OCI-LY3 (cell line): Measurements from ENCODE around the gene UFC1.

Experiments used
- CTCF ChIP-seq: fragments of 200-600, 300-600 bp; sonication (generic); IDR thresholded peaks from 2 replicates; pipeline ENCODE4 v1.5.1; 2014; ENCODE audit warnings: antibody characterized with exemption, low read length, low read depth
- EZH2phosphoT487 ChIP-seq: fragments of 200-600 bp; shearing (Covaris generic); IDR thresholded peaks from 2 replicates; pipeline ENCODE4 v1.6.1; 2018; ENCODE audit warnings: antibody characterized with exemption, mixed run types, low read depth

- TF ChIP-seq CTCF (peak; percentile 72), EZH2phosphoT487 (no peak)
Measured at GRCh38 chr1:161177112-161177935, 23.5 kb downstream of the UFC1 start, which contains the start of gene B4GALT3.
